Choroid plexus epithelial cell (primary cell): Measurements from ENCODE around the gene DCLRE1C.

Experiments
- DNase-seq: peaks from one replicate; pipeline ENCODE4 v3.0.0-alpha.2; 2010; ENCODE audit warnings: low read depth
- H3K4me3 ChIP-seq: 2 replicates; pipeline ENCODE4 v1.5.1; 2011; ENCODE audit warnings: low read depth, mild to moderate bottlenecking, control low read depth, low read length, moderate library complexity
- TF ChIP-seq, protein P1 (sequence below): conservative IDR thresholded peaks from 2 replicates; pipeline ENCODE4 v1.5.1; 2011; ENCODE audit warnings: low read depth, mild to moderate bottlenecking, control low read depth, inconsistent platforms, low read length, moderate library complexity

DCLRE1C gene

DNA sequence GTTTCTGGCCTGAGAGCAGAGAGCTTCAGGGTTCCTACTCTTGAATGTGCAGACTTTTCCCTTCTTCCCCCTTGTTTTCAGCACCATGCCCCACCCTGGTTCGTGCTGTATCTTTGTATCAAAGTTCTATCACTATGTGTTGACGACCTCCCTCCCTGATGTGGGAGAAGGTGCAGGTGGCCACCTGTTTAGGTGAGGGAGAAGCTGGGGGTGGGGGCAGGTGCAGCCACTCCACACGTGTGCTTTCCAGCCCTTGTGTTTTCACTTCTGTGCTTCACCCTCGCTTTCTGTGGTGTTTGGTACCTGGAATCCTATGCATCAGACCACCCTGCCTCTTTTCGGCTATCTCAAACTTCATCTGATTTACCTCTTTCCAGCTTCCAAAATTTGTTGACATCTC is 94.9 kb downstream of the DCLRE1C start:
- H3K4me3 ChIP-seq, result no peak overlapping the region
- TF ChIP-seq, protein P1, sequence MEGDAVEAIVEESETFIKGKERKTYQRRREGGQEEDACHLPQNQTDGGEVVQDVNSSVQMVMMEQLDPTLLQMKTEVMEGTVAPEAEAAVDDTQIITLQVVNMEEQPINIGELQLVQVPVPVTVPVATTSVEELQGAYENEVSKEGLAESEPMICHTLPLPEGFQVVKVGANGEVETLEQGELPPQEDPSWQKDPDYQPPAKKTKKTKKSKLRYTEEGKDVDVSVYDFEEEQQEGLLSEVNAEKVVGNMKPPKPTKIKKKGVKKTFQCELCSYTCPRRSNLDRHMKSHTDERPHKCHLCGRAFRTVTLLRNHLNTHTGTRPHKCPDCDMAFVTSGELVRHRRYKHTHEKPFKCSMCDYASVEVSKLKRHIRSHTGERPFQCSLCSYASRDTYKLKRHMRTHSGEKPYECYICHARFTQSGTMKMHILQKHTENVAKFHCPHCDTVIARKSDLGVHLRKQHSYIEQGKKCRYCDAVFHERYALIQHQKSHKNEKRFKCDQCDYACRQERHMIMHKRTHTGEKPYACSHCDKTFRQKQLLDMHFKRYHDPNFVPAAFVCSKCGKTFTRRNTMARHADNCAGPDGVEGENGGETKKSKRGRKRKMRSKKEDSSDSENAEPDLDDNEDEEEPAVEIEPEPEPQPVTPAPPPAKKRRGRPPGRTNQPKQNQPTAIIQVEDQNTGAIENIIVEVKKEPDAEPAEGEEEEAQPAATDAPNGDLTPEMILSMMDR, result no peak
- no peak for DNase-seq

DNA sequence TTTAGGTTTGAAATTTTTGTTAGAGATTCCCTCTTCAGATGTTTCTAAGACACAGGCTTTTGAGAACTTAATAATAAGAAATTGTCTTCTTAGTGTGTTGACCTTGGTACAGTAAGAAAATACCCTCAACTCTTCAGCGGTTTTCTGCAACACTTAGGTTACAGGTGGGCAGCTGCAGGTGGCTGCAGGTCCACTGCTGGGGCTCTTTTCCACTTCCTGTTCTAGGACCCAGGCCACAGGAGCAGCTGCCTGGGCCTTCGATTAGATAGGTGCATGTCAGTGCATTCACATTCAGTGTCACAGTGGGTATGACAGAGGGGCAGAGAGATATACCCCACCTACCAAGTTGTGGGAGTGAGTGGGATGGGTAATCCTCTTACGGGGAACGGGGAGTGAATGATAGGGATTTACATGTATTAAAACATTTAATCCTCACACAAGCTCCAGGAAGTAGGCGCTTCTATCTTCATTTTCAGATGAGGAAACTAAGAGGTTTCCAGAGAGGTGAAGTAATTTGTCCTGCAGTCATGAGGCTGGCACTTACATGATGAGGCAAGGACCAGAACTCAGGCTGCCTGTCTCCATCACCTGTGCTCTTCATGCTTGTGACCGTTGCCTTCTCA is 95.4 kb downstream of the DCLRE1C start:
- H3K4me3 ChIP-seq, result no peak overlapping the region
- no peak for DNase-seq
- TF ChIP-seq, protein P1, result no peak

DNA sequence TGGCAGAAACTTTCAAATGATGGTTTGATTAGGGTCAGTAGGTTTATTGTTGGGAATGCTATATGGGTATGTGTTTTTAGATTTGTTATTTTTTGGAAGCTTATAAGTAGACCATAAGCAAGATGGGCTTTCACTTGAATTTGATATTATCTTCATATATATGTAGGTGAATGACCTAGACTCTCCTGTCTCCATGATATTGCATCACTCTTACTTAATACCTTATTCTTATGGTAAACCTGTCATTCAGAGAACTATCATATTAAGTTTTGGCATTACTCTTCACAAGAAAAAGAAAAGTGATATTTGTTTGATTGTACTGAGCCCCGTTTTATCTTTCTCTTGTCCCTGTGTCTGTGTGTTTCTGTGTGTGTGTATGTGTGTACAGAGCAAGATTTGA is 98.4 kb downstream of the DCLRE1C start:
- no peak for DNase-seq
- TF ChIP-seq, protein P1, result no peak
- no peak overlapping the region for H3K4me3 ChIP-seq

DNA sequence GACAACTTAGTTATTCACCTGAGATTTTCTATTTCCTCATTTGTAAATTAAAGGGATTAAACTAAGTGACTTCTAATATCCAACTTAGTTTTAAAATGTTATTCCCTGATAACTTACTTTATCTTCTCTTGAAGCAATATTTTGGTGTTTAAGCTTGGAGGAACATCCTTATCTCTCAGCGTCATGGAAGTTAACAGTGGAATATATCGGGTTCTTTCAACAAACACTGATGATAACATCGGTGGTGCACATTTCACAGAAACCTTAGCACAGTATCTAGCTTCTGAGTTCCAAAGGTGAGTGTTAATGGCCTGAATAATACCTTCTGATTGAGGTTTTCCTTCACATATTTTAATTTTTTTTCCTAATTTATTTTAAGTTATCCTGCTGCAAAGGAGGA is 101.7 kb downstream of the DCLRE1C start:
- peak; percentile 5 for DNase-seq
- TF ChIP-seq, protein P1, result no peak
- no peak overlapping the region for H3K4me3 ChIP-seq
